DMS53 treated with DMSO at 0.1 percent for 48 hours (cell line): ENCODE data around the gene TRIM2.
"Not testable (repeated sequence)": the region's sequence is repeated elsewhere in the genome, so short reads cannot be mapped to it uniquely, and the experiment has no call there.

Source experiments
- DNase-seq: peaks from one replicate; lab custom pipeline; 2025; ENCODE audit not compliant: unreplicated experiment; lab: John Stamatoyannopoulos, UW

Gene TRIM2

DNA sequence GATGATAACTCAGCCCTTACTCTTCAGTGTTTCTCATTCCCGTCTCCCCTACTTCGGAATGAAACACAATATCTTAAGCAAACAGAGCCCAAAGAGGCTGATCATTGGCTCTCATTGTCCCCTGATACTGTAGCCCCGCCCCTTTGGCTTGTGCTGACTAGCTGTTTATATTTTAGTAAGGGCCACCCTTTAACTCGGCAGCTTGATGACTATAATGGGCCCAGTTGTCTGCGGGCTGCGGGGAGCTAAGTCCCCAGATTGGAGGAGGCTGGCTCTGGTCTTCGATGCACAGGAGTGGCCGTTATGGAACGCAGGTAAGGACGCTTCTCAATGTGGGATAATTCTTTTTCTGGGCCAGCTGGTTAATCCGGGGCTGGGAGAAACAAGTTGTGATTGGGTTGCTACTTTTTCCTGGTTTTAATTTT is at the start of gene TRIM2:
Gene TRIM2, plus strand, starts transcription at position 197 of the 425 bp plus-strand sequence. Its CDS starts 88 bp downstream, at position 285.
- DNase-seq = peak; percentile 42

GRCh38 chr4:153155686-153156085 is 48.6 kb upstream of the TRIM2 start:
- no peak for DNase-seq

GRCh38 chr4:153156263-153156662 is 48.0 kb upstream of the TRIM2 start:
- no peak for DNase-seq

GRCh38 chr4:153156721-153157120 is 47.5 kb upstream of the TRIM2 start:
- no peak for DNase-seq

DNA sequence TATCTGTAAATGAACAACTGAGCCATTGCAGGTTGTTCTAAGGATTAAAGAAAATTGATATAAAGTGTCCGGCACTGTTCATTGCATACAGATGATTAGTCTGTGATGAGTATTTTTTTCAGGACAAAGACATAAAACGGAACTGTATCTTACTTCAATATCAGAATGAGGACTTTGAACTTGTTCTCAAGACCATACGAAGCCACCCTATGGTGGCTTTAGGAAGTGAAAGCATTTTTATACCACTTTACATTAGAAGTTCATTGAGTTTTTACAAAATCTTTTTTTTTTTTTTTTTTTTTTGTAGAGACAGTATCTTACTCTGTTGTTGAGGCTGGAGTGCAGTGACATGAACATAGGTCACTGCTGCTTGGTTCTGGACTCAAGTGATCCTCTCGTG is 45.2 kb upstream of the TRIM2 start:
- DNase-seq = no peak

- DNase-seq = no peak
These were observed 44.5 kb upstream of the TRIM2 start for GRCh38 chr4:153159728-153160221.

- DNase-seq = no peak
These were observed 43.4 kb upstream of the TRIM2 start for GRCh38 chr4:153160821-153161220.

- DNase-seq = no peak
These were observed 42.8 kb upstream of the TRIM2 start for GRCh38 chr4:153161226-153161963.

DNA sequence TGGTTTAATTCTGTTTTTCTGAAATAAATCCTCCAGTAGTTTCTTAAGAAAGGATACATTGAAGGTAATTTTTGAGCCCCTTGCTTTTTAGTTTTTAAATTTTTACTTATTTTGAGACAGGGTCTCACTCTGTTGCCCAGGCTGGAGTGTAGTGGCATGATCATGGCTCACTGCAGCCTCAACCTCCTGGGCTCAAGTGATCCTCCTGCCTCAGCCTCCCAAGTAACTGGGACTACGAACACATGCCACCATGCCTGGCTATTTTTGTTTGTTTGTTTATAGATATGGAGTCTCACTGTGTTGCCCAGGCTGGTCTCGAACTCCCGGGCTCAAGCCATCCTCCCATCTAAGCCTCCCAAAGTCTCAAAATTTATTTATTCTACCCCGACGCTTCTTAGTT is 39.0 kb upstream of the TRIM2 start:
- not testable (repeated sequence) for DNase-seq

GRCh38 chr4:153166716-153167501 is 37.3 kb upstream of the TRIM2 start:
- no peak for DNase-seq

GRCh38 chr4:153169776-153170175 is 34.5 kb upstream of the TRIM2 start:
- no peak for DNase-seq

- no peak for DNase-seq
These were observed 33.8 kb upstream of the TRIM2 start for GRCh38 chr4:153170407-153170806.

GRCh38 chr4:153174821-153175567 is 29.2 kb upstream of the TRIM2 start:
- no peak for DNase-seq

DNA sequence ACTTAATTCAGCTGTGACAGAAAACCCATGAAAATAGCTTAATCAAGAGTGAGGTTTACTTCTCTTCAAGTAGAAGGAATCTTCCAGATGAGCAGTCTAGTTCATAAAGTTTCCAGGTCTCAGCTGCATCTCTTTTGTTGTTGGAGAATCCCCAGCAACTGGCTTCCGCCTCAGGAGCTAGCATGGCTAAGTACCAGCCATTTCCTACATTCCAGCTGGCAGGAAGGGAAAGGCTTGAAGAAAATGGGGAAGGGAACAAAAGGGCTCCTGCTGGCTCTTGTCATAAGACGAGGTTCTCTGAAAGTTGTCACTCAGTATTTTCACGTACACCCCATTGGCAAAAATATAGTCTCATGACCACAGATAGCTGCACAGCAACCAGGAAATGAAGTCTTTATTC is 27.3 kb upstream of the TRIM2 start:
- no peak for DNase-seq

DNA sequence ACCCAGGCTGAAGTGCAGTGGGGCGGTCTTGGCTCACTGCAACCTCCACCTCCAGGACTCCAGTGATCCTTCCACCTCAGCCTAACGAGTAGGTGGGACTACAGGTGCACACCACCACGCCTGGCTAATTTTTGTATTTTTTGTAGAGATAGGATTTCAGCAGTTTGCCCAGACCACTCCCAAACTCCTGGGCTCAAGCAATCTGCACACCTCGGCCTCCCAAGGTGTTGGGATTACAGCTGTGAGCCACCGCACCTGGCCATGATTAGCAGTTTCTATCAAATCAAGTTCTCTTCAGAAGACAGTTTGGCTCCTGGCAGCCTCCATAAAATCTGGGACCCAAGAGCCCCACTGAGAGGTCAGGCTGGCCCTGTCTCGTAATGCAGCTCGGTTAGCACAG is 26.4 kb upstream of the TRIM2 start:
- no peak for DNase-seq

GRCh38 chr4:153179100-153179499 is 25.1 kb upstream of the TRIM2 start:
- DNase-seq = no peak

DNA sequence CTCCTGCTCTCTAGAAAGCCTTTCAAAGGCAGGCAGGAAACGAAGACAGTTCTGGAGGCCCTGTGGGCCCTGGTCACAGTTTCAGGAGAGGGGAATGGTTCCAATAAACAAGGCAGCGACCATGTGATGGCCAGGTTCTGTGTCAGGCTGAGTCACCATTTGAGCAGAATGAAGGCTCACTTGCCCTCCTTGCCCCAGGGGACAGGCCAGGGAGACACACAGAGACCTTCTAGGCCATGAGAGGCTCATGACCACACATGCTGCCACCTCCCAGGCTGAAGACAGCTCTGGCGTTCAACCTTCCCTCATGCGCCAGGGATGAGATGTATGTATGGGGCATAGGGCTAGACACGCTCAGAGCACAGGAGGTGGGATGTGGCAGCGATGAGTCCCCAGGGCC is 22.9 kb upstream of the TRIM2 start:
- no peak for DNase-seq

DNA sequence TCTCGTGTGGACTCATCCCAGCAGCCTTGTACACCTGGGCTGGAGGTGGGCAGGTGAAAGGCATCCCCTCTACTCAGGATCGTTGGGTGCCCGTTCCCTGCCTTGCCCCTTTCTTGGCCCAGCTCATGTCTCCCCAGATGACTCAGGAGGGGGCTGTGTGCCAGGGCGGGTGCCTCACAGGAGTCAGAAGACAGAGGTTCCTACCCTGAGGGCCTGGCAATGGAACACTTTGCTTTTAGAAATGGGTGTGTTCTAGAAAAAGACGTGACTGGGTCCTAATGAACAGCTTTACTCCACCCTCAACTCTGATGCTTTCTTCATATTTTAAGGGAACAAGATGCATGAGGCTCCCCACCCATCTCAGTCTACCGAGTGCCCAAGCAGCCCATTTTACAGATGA is 22.5 kb upstream of the TRIM2 start:
- DNase-seq = no peak

- no peak for DNase-seq
These were observed 21.1 kb upstream of the TRIM2 start for GRCh38 chr4:153183146-153183545.

- DNase-seq = no peak
These were observed 18.9 kb upstream of the TRIM2 start for GRCh38 chr4:153185331-153185852.

DNA sequence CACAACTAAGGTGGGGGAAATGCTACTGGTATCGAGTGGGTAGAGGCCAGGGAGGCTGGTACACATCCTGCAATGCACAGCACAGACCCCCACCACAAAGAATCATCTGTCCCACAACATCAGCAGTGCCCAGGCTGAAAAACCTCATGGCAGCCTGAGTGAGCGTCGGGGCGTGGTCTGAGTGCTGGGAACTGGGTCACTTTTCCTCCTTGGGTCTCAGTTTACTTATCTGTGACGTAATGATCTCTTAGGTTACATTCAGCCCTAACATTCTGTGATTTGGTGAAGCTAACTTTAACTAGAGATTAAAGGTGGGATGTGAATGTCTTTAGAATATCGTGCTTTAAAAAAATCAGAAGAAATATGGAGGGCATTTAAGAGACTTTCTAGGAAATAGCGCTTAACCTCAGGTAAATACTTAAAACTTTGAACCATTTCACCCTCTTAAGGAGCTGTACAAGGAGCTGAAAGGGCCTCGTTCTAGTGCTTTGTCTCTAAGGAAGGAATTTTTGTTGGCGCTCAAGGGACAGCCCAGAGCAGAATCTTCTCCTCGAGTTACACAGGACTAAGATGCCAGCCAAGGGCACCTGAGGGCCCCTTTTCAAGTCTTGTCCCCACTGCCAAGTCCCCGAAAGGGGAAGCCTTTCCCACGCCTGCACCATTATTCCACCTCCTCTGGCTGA is 18.1 kb upstream of the TRIM2 start:
- DNase-seq = no peak
